HepG2 (cell line): ENCODE results near the gene TP53BP2. TPM values are rescaled to one million over a fixed set of nuclear protein-coding genes. Genes with fewer than 3 reads are reported as not detected.

ENCODE experiments used
- ARID4A ChIP-seq: sonication (generic); formaldehyde crosslinking; IDR thresholded peaks from 2 replicates; pipeline ENCODE4 v1.5.0; 2020; ENCODE audit warnings: mild to moderate bottlenecking, missing genetic modification reagents, borderline replicate concordance
- ASH2L ChIP-seq: fragments of 300-600, 200-600 bp; sonication (generic); IDR thresholded peaks from 2 replicates; pipeline ENCODE4 v1.7.0; 2017; ENCODE audit warnings: low read depth, mild to moderate bottlenecking, moderate library complexity, mixed read lengths, low read length; ENCODE audit not compliant: insufficient read length
- BORCS8-MEF2B ChIP-seq: sonication (generic); formaldehyde crosslinking; IDR thresholded peaks from 2 replicates; pipeline ENCODE4 v1.8.0; 2022; ENCODE audit warnings: mild to moderate bottlenecking, missing genetic modification reagents
- CBFB ChIP-seq: sonication (generic); formaldehyde crosslinking; IDR thresholded peaks from 2 replicates; pipeline ENCODE4 v1.4.0; 2020; ENCODE audit warnings: missing genetic modification reagents
- CREB3 ChIP-seq: sonication (generic); formaldehyde crosslinking; IDR thresholded peaks from 2 replicates; pipeline ENCODE4 v1.5.0; 2020; ENCODE audit warnings: missing genetic modification reagents
- EED ChIP-seq: sonication (generic); formaldehyde crosslinking; IDR thresholded peaks from 2 replicates; pipeline ENCODE4 v1.5.0; 2020; ENCODE audit warnings: mild to moderate bottlenecking, missing genetic modification reagents
- ESRRA ChIP-seq: sonication (generic); formaldehyde crosslinking; IDR thresholded peaks from 2 replicates; pipeline ENCODE4 v1.5.1; 2020; ENCODE audit warnings: mild to moderate bottlenecking, low read depth, missing genetic modification reagents
- IRF9 ChIP-seq: sonication (generic); formaldehyde crosslinking; IDR thresholded peaks from 2 replicates; pipeline ENCODE4 v1.8.0; 2022; ENCODE audit warnings: missing genetic modification reagents, mild to moderate bottlenecking, borderline replicate concordance
- KLF12 ChIP-seq: sonication (generic); formaldehyde crosslinking; IDR thresholded peaks from 2 replicates; pipeline ENCODE4 v1.4.0; 2020; ENCODE audit warnings: missing genetic modification reagents, borderline replicate concordance
- MAFG ChIP-seq: sonication (generic); formaldehyde crosslinking; IDR thresholded peaks from 2 replicates; pipeline ENCODE4 v1.5.1; 2020; ENCODE audit warnings: mild to moderate bottlenecking, missing genetic modification reagents
- MAX ChIP-seq: IDR thresholded peaks from 2 replicates; pipeline ENCODE4 v1.6.1; 2012; ENCODE audit warnings: inconsistent platforms
- MXD4 ChIP-seq: IDR thresholded peaks from 2 replicates; pipeline ENCODE4 v1.6.1; 2016; ENCODE audit warnings: mild to moderate bottlenecking, missing biosample characterization, missing genetic modification reagents
- NCOR1 ChIP-seq: fragments of 200-600 bp; sonication (generic); IDR thresholded peaks from 2 replicates; pipeline ENCODE4 v1.7.0; 2017; ENCODE audit warnings: antibody characterized with exemption, low read length, borderline replicate concordance
- NFYB ChIP-seq: sonication (generic); formaldehyde crosslinking; IDR thresholded peaks from 2 replicates; pipeline ENCODE4 v1.4.0; 2020; ENCODE audit warnings: missing genetic modification reagents
- REL ChIP-seq: sonication (generic); formaldehyde crosslinking; conservative IDR thresholded peaks from 2 replicates; pipeline ENCODE4 v1.8.0; 2022; ENCODE audit warnings: mild to moderate bottlenecking, missing genetic modification reagents, moderate library complexity
- SAFB2 ChIP-seq: sonication (generic); formaldehyde crosslinking; IDR thresholded peaks from 2 replicates; pipeline ENCODE4 v1.5.1; 2020; ENCODE audit warnings: missing genetic modification reagents, low read depth, mild to moderate bottlenecking, borderline replicate concordance
- SALL2 ChIP-seq: sonication (generic); formaldehyde crosslinking; IDR thresholded peaks from 2 replicates; pipeline ENCODE4 v1.8.1; 2023; ENCODE audit warnings: mild to moderate bottlenecking, missing genetic modification reagents, inconsistent platforms
- ZBTB7B ChIP-seq: sonication (generic); formaldehyde crosslinking; IDR thresholded peaks from 2 replicates; pipeline ENCODE4 v1.4.0; 2020; ENCODE audit warnings: missing genetic modification reagents
- ZNF552 ChIP-seq: sonication (generic); formaldehyde crosslinking; IDR thresholded peaks from 2 replicates; pipeline ENCODE4 v1.9.0; 2022; ENCODE audit warnings: missing genetic modification reagents, mild to moderate bottlenecking, borderline replicate concordance
- ZNF746 ChIP-seq: sonication (generic); formaldehyde crosslinking; IDR thresholded peaks from 2 replicates; pipeline ENCODE4 v1.8.0; 2022; ENCODE audit warnings: mild to moderate bottlenecking, missing genetic modification reagents
- ZNF766 ChIP-seq: sonication (generic); formaldehyde crosslinking; IDR thresholded peaks from 2 replicates; pipeline ENCODE4 v1.5.0; 2020; ENCODE audit warnings: missing genetic modification reagents, borderline replicate concordance
- ZNF773 ChIP-seq: sonication (generic); formaldehyde crosslinking; IDR thresholded peaks from 2 replicates; pipeline ENCODE4 v1.4.0; 2020; ENCODE audit warnings: missing genetic modification reagents, borderline replicate concordance
- ZNF776 ChIP-seq: sonication (generic); formaldehyde crosslinking; IDR thresholded peaks from 2 replicates; pipeline ENCODE4 v1.4.0; 2020; ENCODE audit warnings: mild to moderate bottlenecking, missing genetic modification reagents
- polyA plus RNA-seq, 8 experiments: library from polyadenylated mRNA; depleted of rRNA in 3 of 8; stranded (reverse) in 7 of 8; unstranded in 1 of 8; fragments of >200 nt; fragmentation: Illumina TruSeq in 4 of 8; extraction: Trizol in 4 of 8; gene quantifications; 2 replicates each; pipeline versions ENCODE4 v1.2.1 to v1.2.3, GENCODE V29; 2011 to 2016; ENCODE audit warnings: low read depth in 4 of 8, missing spikeins in 1 of 8, mixed read lengths in 1 of 8; ENCODE audit not compliant: insufficient read depth in 1 of 8
- total RNA-seq, 5 experiments: library from RNA; depleted of rRNA; stranded (reverse); fragments of >200 nt; fragmentation: Illumina TruSeq; extraction: Trizol; gene quantifications; 2 replicates each; pipeline ENCODE4 v1.2.3, GENCODE V29; 2016; ENCODE audit warnings: low read depth in 1 of 5

TP53BP2 gene
- total and polyA plus RNA-seq, 2 of the 13 experiments (the other 11 are each of a cell fraction or from before 2014, with no cell fraction given) = 10.0 to 14.0 TPM

GRCh38 chr1:223845037-223845809 is 524 bp downstream of the TP53BP2 start (continued):
- TF ChIP-seq CREB3 (CRISPR knock-in tag) (0 out of 2 replicates have a peak, but pooled peaks have one; percentile 47), MAFG (CRISPR knock-in tag) (no peak), REL (CRISPR knock-in tag) (no peak), SALL2 (CRISPR knock-in tag) (no peak), BORCS8-MEF2B (no peak), ESRRA (CRISPR knock-in tag) (no peak), NFYB (CRISPR knock-in tag) (0 out of 2 replicates have a peak, but pooled peaks have one; percentile 4), ZNF746 (peak; percentile 25; the same call in 1 of the 2 replicates), SAFB2 (CRISPR knock-in tag) (0 out of 2 replicates have a peak, but pooled peaks have one; percentile 8), ASH2L (peak; percentile 50), ZNF773 (CRISPR knock-in tag) (peak; percentile 48; the same call in 1 of the 2 replicates), ZNF552 (CRISPR knock-in tag) (no peak), MXD4 (CRISPR knock-in tag) (0 out of 2 replicates have a peak, but pooled peaks have one; percentile 31), NCOR1 (no peak), MAX (0 out of 2 replicates have a peak, but pooled peaks have one; percentile 29), ZNF776 (CRISPR knock-in tag) (peak; percentile 74; the same call in 1 of the 2 replicates), CBFB (CRISPR knock-in tag) (peak; percentile 27; the same call in 1 of the 2 replicates), KLF12 (CRISPR knock-in tag) (no peak), IRF9 (CRISPR knock-in tag) (no peak), ARID4A (0 out of 2 replicates have a peak, but pooled peaks have one; percentile 9), EED (CRISPR knock-in tag) (0 out of 2 replicates have a peak, but pooled peaks have one; percentile 61), ZNF766 (CRISPR knock-in tag) (0 out of 2 replicates have a peak, but pooled peaks have one; percentile 32), ZBTB7B (CRISPR knock-in tag) (0 out of 2 replicates have a peak, but pooled peaks have one; percentile 3)
